Activated CD4-positive, alpha-beta T cell treated with anti-CD3 and anti-CD28 coated beads, Interleukin-2, amount 50 U/mL, for 4 hours (primary cell): ENCODE results near the gene C10orf105.

Experiments
- DNase-seq, 2 experiments: peaks; one replicate each; pipeline ENCODE4 v3.0.0-alpha.2; 2020

The C10orf105 gene

DNA sequence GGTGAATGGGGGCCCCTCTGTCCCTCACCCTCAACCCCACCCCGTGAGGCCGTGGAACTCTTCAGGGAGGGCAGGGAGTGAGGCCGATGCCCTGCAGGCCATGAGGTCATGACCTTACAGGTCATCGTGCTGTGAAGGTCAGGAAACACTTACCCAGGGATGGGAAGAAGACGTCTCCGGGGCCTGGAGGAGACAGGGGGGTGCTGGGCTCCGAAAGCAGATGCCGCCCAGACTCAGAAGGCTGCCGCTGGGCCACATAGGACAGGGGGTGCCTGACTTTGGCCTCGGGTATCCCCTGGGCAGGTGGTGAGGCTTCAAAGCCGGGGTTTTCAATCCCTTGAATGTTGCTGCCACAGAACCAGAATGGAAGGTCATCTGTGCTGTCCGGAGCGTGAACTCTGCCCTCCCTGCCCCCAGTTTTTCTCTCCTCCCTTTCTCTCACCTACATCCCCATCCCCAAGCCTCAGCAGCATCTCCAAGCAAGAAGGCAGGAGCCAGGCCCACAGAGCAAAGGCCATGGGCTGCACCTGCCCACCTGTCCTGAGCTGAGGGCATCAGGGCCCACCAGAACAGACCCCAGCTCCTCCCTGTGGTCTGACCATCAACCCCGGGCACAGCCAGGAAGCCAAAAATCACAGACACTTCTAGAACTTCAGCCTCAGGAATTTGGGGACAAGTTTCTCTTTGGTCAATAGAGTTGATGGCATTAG lies 32.1 kb upstream of the C10orf105 start:
- DNase-seq: no peak

DNA sequence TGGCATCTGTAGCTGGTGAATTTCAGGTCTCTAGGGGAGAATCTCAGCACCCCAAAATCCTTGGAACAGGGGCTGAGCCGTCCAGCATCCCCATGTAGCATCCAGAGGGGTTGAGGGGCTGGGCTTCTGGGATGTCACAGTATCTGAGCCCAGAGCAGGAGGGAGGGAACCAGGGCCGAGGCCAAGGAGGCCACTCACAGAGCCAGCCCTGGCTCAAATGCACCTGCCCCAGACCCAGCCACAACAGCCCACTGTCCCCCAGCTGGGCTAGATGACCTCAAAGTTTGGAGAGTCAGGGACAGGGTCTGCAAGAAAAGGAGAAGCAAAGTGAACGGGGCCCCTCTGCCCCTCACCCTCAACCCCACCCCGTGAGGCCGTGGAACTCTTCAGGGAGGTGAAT lies 31.4 kb upstream of the C10orf105 start:
- no peak for DNase-seq

DNA sequence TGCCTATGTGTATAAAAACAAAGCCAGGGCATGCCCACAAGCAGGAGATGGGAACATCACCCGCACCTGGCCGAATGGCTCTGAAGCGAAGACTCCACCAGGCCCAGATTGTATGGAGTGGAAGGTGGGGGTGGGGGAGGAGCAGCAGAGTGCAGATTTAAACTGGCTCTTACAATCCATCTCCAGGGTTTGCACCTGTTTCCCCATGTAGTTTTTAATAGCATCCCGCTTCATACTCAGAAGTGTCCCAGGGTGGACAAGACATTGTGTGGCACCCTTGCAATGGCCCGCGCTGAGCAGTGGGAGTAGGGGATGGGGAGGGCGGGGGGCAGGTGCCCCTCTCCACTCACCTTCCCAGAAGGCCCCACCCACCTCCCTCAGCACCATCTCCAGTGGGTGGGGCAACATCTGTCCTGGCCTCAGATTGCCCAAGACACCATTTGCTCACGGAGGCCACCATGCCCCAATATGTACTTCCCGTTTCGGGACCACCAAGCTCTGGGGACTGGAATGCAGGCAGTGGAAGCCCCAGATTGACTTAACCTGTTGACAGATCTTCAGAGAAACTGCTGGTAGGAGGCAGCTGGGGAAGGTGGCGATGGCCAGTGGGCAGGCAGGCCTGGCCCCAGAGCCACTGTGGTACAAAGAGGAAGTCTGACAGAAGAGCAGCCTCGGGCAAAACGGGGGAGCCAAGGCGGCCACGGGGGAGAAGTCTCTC lies 30.7 kb upstream of the C10orf105 start:
- no peak for DNase-seq

DNA sequence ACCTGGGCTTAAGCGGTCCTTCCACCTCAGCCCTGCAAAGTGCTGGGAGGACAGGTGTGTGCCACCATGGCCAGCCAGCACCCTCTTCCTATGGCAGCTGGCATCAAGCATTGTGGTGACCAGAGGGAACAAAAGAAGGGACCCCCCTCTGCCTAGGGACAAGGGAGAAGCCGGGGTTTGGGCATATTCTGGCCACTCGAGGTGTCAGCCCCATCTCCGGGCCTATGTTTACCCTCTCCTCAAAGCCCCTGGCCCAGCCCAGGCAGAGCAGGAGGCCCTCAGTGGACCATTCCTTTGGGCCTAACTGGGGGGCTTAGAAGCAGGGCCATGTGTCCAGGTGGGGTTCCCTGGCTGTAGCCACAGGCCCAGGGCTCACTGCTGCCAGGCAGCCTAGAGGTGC lies 29.8 kb upstream of the C10orf105 start:
- DNase-seq: no peak

DNA sequence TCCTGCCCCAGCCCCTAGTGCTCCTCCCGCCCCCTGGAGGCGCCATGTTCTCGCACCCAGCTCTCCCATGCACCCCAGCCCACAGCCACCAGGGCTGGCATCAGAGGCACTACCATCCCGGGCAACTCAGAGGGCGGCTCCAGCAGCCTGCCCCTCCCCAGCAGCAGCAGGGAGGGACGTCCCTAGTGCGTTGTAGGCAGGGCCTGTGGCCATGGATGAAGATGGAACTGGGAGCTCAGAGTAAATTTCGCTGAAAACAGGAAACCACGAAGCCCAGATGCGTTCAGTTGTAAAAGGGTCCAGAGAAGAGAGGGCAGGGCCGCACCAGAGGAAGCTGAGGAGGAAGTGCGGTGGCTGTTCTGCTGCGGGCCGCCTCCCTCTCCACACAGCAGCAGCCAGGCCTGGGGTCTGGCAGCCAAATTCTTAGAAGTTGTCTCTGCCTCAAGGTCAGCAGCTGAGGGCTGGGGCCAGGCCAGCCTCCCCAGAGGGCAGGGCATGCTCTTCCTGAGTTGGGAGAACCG lies 29.2 kb upstream of the C10orf105 start:
- DNase-seq: peak; percentile 57 to 60

DNA sequence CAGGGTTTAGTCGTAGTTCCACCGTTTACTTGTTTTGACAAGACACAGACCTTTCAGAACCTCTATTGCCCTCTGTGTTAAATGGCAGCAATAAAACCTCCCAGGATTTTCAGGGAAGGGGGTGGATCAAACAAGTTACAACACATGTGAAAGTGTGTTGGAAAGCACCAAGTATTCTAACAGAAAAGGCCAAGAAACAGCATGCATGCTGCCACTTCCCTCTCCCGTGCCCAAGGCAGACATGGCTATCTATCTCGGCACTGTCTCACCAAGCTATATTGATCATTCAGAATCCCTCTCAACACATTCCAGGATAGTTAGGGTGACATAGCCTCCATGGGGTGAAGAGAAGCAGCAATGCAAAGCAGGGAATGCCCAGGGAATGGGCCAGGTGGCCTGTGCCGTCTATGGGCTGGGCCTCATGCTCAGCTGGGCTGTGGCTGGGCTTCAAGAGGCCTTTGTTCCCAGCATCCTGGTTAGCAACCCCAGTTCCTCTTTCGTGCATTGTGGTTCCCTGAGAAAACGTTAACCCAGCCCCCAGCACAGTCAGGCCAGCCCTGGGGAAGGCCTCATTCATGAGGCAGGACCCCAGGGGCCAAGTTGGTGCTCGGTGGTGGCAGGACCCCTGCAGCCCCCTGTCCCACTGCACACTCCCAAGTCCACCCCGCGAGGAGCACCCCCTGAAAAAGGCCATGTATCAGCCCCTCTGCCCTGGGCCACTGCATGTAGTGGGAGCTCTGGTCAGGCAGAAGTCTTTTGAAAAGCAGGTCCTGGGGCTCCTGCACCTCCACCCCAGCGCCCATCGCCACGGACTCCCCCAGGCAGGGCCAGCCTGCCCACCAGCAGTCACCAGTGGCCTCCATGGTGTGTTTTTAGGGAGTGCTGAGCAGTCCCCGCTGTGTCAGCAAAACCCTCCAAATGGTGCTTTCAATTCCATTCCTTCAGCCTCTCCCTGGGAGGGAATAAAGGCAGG lies 28.3 kb upstream of the C10orf105 start:
- DNase-seq: no peak

DNA sequence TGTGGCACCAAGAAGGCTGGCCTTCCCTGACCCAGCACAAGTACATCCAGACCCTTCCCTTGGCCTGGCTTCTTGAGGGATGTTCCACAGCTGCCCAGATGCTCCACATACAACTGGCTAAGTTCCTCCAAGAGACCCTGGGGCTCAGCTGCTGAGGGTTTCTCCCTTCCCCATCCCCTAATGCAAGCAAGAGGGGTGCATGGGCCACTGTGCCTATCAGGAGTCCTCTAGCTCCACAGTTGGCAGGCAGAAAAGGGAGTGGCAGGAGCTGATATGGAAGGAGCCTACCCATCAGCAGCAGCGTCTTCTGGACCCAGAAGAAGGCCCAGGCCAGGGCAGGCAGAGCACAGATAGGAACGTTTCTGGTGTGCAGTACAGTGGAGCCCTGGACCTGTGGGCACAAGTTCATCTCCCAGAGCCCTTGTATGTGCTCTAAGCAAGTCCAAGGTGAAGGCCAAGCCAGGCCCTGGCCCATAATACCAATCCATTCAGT lies 27.5 kb upstream of the C10orf105 start:
- DNase-seq: no peak

DNA sequence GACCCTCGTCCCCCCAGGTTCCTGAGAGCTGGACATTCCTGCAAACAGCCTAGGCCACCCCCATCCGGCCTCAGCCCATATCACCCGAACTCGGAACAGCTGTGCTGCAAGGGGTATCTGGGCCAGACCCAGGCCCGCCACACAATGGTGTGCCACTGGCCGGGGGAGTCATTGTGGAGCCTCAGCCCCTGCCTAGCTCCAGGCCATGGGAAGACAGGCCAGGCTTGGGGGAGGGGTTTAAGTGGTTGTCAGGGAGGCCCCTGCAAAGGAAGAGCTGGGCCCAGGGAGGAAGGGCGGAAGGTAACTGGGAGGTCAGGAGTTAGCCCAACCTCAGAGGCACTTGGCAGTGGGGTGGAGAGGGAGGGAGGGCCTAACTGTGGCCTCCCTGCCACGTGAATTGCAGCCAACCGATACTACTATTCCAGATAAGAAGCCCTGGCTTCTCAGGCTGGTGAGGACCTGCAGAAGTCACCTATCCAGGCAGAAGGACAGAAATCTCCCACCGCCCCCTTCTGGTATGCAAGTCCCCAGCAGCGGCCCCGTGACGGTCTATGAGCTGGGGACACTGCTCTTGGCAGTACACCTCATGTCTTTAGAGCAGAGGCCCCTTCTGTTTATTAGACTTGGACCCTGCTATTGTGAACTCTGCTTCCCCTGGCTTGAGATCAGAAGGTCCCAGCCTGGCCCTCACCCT lies 26.9 kb upstream of the C10orf105 start:
- no peak for DNase-seq

DNA sequence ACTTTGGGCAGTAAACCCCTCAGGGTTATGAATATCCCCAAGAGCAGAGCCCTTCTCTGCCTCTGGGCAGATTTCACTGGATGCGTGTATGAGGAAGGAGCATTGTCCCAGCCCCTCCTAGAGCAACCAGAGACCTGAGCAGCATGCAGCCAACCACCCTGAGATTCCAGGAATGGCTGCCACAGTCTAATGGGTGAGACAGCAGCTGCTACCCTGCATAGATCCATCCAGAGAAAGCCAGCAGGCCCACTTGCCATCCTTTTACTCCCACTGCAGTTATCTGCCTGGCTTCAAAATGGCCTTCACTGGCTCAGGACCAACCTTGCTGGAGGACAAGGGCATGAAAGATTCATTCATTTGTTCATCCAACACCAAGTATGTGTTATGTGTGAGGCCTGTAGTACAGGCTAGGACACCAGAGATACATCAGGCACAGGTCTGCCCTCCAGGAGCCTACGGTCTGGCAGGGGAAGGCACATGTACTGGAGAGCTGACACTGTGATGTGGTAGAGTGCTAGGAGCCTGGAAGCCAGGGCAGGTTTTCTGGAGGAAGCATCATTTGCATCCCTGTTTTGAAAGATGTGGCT lies 26.2 kb upstream of the C10orf105 start:
- DNase-seq: no peak

DNA sequence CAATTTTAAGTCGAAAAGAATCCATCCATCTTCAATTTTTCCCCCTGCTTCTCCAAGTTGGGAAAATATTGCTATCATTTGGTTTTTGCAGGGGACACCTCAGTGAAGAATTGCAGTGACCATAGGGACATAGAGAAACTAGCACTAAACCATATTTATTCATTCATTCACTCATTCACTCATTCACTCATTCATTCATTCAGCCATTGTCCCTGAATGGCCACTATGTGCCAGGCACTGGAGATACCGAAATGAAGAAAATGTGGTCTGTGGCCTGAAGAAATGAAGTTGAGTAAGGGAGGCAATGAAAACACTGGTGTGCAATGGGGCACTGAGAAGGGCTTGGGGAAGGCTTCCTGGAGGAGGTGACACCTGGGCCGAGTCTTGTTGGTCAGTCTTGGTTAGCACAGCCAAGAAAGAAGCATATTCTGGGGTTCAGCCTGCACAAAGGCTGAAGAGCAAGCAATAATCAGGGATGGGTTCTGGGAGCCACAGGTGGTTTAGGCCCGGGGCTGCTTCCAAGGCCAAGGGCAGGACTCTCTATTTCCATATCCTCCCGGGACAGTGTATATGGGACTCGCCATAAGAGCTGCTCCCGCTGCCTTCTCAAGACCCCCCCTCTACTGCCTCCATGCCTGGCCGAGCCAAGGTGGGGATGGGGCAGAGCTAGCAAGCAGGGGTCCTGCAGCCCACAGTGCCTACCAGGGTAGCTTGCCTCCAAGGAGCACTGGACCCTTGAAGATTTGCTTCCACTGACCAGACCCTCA lies 25.5 kb upstream of the C10orf105 start:
- DNase-seq: no peak

DNA sequence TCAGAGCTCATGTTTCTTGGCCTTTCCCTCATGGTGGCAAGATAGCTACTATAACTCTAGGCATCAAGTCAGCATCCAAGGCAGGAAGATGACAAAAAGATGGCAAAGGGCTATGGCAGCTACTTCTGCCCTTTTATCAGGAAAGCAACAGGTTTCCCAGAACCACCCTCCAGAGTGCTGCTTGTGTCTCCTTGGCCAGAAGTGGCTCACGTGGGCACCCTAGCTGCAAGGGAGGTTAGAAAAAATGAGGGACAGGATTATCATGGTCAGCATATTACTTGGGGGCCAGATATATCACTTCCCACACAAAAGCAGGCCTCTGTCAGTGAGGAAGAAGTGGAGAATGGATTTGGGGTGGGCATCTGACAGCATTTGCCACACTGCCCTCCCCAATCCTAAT lies 24.3 kb upstream of the C10orf105 start:
- no peak for DNase-seq

DNA sequence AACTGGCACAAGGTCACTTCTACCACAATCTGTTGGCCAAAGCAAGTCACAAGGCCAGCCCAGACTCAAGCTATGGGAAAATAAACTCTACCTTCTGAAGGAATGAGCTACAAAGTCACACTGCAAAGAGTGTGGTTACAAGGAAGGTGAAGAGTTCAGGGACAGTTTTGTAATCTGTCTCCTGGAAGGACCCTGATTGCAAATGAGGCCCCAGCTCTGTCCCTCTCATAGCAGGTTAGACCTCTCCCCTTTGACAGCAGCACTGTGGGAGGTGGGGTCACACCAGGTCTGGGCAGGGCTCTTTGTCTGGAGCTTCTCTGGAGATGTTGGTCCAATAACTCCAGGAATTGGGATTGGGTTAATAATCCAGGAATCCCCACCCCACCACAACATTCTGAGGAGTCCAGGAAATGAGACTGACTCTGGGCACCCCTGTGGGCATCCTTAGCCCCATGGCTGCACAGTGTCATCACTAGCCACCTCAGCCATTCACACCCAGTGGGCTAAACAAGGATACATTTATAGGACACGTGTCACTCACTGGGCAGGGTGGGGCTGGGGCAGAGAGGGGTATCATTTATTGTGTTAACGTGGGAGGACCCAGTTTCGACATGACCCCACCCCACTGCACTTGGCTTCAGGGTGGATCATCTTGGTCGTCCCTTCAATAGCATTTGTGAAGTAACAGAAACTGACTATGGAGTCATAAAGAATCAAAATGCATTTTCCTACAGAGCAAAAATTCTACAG lies 23.7 kb upstream of the C10orf105 start:
- DNase-seq: no peak

DNA sequence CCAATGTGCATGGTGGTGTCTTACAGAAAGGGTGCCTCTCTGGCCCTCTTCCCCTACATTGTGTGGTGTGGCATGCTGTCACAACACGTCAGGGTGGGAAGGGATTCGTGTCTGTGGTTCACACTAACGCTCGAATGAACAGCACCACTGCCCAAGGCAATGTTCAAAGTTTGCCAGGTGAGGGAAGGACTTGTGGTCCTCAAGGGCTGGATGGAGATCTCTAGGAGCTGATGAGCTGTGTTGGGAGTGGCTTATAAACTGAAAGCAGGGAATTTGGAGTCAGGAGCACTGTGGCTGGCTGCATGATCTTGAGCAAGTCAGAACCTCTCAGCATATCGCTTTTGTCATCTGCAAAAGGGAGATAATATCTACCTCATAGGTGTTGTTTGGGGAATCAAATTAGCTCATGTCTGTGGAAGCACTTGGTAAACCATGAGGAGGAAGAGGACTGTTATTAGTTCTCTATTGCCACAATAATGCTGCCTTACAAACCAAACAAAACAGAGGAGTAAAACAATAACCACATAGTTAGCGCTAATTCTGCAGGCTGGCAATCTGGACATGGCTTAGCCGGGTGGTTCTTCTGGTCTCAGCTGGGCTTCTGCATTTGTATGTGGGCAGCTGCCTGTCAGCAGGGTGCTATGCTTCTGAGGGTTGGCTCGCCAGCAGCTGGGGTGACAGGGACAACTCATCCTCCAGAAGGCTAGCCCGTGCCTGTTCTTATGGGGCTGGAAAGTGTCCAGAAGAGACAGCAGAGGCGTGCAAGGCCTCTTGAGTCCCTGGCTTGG lies 22.9 kb upstream of the C10orf105 start:
- no peak for DNase-seq

DNA sequence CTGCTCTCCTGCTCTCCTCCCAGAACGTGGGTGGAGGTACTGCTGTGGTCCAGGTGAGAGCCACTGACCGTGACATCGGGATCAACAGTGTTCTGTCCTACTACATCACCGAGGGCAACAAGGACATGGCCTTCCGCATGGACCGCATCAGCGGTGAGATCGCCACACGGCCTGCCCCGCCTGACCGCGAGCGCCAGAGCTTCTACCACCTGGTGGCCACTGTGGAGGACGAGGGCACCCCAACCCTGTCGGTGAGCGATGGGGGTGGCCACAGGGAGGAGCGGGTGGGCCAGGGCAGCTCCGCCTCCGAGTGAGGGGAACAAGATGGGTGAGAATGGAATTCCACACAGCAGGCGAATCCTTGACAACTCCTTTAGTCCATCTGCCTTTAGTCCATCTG lies 22.1 kb upstream of the C10orf105 start:
- DNase-seq: no peak

DNA sequence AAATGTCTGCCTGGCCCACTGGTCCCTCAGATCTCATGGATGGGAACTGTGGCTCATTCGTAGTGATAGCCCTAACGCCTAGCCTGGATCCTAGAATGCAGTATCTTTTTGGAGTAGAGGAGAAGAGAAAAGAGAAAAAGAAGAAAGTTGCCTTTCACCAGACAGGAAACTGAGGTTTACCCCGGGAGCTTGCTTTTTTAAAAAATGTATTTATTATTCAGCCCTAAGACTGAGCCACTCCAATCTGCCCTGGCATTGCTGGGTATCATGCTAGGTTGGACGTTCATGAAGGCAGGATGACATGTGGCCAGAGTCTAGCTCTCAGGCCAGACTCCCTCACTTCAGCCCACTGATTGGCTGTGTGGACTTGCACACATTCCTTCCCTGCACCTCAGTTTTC lies 21.5 kb upstream of the C10orf105 start:
- DNase-seq: no peak

DNA sequence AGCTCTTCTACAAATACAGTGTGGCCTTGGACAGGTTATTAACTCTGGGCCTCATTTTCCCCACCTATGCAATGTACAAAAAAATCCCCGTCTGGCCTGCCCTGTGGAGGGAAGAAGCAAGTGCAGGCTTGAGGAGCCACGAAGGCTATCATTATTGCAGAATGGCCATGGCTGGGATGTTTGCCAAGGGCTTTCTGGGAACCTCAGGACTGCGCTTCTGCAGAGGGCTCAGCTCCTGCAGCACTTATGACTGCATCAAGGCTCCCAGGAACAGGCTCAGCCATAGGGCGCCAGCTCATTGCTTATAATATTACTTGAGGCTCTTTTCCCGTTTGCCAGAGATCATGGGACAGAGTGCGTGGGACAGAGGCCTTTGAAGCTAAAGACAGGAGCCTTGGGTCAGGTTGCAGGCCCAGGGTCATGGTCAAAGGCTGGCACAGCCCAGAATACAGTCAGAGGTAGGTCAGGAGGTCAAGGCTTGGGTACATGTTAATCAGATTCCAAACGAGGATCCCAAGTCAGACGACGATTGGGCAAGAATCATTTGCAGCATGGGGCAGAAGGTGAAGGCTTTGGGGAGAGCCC lies 20.6 kb upstream of the C10orf105 start:
- DNase-seq: no peak

DNA sequence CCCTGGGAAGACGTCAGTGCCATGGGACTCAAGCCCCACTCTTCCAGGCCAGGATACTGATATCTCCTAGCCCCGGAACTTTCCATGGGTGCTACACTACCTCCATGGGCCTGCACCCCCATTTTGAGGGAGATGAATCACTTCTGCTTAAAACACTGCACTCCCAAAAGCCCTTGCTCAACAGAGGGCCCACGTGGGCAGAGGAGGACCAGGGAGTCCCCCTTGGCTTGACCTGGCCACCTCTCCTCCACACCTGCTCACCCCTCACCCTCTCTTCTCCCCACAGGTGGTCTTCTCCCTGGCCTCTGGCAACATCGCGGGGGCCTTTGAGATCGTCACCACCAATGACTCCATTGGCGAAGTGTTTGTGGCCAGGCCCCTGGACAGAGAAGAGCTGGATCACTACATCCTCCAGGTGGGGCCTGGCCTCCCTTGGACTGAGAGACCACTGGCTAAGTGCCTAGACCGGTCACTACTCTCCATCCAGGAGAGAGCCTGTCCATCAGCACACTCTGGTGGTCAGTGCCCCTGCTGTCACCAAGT lies 19.9 kb upstream of the C10orf105 start:
- no peak for DNase-seq

DNA sequence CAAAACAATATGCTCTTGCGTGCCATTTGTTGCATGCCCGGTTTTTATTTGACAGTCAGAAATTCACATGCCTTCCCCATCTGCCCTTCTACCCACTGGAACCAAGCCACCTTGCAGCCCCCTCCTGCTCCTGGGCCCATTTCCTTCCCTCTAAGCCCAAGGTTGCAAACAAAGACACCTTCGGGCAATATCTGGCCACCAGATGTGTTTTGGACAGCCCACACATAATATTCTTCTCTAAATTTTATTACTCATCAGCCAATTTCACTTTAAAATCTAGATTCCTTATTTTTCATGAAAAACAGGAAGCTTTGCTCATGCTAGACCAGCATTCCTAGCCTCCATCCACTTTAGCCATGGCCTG lies 18.2 kb upstream of the C10orf105 start:
- no peak for DNase-seq
